Sciatic nerve (tissue), 2 donors: ENCODE results near the gene RBX1. TPM values are rescaled to one million over a fixed set of nuclear protein-coding genes. Genes with fewer than 3 reads are reported as not detected.
"Not testable (repeated sequence)": the region's sequence is repeated elsewhere in the genome, so short reads cannot be mapped to it uniquely, and the experiment has no call there.

Experiments
- ATAC-seq: fragments of 200-7000 bp; cut with Tn5 transposase; one replicate; pipeline ENCODE4 v1.9.1; 2020; ENCODE audit warnings: mild to moderate bottlenecking, moderate library complexity
- DNase-seq: peaks from one replicate; pipeline ENCODE4 v3.0.0-alpha.2; 2020; ENCODE audit warnings: low spot score
- intact Hi-C: fragments of 100-400 bp; cut with DNase I; formaldehyde crosslinking; loops from one replicate; pipeline ENCODE4 v1.14.2; 2022
- total RNA-seq: library from RNA; stranded (reverse); fragmentation: NEBNext Ultra II Directional; extraction: Animal tissue kit (Norgen Biotek cat#: 25700); gene quantifications from one replicate; pipeline ENCODE4 v1.2.1, GENCODE V29; 2021
- donor health status: DM: no; HTN: no; CAD: no.
- donor health status: DM: no; HTN: no; CAD: no.

Gene RBX1
- 52.0 TPM for total RNA-seq

DNA sequence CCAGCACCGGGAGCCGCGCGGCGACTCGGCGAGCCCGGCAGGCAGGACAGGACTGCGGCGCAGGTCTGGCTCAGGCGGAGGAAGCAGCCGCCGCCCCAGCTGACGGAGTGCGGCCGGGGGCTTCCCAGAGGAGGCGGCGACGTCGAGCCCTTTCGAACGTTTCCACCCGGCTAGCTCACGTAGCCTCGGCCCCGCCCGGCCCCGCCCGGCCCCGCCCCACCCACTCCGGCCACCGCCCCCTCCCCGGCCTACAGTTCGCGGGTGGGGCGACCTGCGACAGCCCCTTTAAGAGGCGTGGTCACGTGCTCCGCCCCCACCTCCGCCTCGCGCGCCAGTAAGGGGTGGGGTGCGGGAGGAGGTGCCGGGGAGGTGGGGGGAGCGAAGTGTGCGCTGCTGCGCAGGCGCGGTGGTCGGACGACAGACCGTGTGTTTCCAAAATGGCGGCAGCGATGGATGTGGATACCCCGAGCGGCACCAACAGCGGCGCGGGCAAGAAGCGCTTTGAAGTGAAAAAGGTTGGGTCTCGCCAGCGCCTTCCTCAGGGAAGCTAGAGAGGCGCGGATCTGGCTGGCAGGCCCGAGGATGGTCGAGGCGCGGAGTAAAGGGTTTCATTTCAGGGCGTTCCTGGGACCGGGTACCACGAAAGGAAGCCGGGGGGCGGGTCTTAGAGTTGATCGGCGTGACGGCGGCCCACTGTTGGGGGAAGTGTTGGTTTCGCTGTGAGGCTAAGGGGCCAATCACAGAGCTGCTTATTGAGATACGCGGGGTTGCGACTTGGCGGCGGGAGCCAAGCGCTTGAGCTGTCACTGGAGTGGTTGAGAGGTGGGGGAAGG lies at the start of gene RBX1:
Gene RBX1, plus strand, starts transcription at position 417 of the 833 bp plus-strand sequence. Its CDS starts 21 bp downstream, at position 438.
- DNase-seq (peak; percentile 99), ATAC-seq (peak; percentile 98)
- intact Hi-C loops, result no loop called here

DNA sequence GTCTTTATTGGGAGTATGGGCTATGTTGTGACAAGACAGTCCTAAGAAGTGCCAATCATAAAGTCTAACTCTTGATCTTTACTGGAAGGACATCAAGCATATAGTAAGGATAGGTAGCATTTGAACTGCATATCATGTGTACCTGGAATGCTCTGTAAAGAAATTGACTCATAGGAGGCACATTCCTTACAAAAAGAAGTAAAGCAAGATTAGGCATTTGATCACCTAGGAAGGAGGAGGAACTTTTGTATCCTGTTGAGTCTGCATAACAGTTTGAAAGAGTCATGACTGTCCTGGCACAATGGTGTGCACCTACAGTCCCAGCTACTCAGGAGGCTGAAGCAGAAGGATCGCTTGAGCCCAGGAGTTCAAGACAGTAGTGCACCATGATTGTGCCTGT lies 47.1 kb upstream of the RBX1 start:
- intact Hi-C loops, result no loop called here
- DNase-seq (no peak), ATAC-seq (no peak)

DNA sequence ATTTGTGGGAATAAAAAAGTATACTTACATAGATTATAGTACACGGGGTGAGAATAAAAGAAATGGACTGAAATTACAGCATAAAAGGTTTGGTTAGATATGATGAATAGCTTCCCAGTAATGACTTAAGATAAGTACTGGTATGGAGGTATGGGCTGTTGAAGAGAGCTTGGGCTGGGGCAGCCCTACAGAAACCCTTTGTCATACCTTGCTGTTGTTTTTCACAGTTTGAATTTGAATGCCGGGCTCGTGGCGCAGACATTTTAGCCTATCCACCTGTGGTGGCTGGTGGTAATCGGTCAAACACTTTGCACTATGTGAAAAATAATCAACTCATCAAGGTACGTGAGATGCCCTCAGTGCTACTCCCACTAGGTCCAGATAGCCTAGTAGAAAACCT lies 42.3 kb upstream of the RBX1 start:
- no peak for DNase-seq
- no peak for ATAC-seq
- intact Hi-C loops, result no loop called here

DNA sequence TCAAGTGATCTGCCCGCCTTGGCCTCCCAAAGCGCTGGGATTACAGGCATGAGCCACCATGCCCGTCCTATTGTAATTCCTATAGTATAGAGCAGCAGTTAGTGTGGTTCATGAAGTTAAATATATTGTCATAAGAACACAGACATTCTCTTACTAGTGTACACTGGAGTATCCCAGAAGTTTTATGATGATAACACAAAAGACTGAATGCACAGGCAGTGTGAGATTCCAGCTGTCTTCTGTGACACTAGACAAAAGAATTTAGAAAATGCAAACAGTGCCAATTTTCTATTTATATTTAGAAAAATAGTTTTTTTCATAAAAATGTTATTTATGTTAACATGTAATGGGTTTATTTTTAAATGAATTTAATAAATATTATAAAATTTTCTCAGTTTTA lies 39.4 kb upstream of the RBX1 start:
- no peak for DNase-seq
- ATAC-seq, result no peak
- intact Hi-C loops, result no loop called here

DNA sequence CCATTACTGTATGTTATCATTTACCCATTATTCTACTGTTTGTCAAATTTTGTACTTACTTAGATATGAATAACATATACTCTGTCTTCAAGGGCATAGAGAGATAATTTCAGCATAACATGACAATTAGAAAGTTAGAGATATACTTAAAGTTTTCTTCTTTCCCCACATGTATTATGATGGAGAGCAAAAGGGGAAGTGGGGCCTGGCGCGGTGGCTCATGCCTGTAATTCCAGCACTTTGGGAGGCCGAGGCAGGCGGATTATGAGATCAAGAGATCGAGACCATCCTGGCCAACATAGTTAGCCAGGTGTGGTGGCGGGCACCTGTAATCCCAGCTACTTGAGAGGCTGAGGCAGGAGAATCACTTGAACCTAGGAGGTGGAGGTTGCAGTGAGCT lies 38.2 kb upstream of the RBX1 start:
- ATAC-seq, intact Hi-C loops, DNase-seq: not testable (repeated sequence)

DNA sequence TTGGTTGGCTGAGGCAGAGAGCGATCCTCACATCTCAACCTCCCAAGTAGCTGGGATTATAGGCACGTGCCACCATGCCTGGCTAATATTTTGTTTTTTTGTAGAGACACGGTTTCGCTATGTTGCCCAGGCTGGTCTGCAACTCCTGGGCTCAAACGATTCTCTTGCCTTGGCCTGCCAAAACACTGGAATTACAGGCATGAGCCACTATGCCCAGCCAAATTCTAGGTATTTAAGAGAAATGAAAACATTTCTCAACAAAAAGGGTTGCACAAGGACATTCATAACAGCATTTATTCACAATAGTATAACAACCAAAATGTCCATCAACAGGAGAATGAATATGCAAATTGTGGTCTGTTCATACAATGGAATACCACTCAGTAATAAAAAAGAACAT lies 31.7 kb upstream of the RBX1 start:
- DNase-seq (no peak), ATAC-seq (no peak)
- intact Hi-C loops, result no loop called here

DNA sequence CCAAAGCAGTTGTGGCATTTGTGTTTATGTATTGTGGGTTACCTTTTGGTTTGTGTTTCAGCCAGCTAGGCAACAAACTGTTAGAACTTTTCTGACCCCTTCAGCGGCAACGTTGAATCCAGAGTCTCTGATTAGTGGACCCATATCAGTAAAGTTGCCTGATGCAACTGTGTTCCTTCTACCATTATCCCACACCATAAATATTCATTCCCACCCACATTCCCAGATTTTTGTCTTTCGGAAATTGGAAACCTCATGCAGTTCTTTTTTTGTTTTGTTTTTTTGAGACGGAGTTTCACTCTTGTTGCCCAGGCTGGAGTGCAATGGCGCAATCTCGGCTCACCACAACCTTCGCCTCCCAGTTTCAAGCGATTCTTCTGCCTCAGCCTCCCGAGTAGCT lies 30.7 kb upstream of the RBX1 start:
- ATAC-seq (no peak), DNase-seq (no peak)
- intact Hi-C loops, result no loop called here

DNA sequence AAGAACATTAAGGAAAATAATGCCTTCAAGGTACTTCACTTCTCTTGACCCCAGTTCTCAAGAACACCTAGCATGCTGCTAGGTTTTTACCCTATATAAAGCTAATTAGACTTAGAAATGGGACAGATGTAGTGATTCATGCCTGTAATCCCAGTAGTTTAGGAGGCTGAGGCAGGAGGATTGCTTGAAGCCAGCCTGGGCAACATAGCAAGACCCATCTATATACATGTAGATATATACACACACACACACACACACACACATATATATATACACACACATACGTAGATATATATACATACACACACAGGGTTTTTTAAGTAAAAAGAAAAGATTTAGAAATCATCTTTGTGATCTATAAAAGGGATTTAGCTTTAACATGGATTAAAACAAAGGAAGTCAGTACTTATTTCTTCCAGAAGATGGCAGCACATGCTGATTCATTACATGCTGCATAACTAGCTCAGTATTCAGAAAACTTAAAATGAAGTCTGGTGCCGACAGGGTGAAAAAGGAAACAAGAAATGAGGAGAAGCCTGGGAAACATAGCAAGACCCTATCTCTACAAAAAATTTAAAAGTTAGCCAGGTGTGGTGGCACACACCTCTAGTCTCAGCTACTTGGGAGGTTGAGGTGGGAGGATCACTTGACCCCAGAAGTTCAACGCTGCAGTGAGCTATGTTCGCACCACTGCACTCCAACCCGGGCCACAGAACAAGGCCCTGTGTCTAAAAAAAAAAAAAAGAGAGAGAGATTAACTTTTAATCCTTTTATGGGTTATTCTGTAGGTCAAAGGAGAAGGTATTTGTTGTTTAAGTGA lies 28.5 kb upstream of the RBX1 start:
- ATAC-seq, result peak; percentile 79
- DNase-seq, result no peak
- intact Hi-C loops, result no loop called here

DNA sequence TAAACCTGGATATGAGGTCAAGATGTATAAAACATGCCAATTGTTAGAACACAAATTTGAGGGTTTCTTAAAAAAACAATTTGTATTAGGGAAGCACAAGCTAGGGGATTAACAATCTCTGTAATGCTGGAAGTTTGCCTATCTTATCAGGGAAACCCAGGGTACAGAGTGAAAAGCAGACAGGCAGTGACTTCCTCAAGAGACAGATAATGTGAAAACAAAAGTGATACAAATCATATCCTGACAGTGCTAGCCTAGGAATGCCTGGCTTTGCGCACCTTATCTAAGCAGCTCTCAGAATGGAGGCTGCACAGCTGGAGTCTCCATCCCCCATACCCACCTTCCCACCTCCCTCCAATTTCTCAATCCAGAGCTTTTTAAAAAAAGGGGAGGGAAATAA lies 22.5 kb upstream of the RBX1 start:
- DNase-seq, result no peak
- no peak for ATAC-seq
- intact Hi-C loops, result no loop called here

DNA sequence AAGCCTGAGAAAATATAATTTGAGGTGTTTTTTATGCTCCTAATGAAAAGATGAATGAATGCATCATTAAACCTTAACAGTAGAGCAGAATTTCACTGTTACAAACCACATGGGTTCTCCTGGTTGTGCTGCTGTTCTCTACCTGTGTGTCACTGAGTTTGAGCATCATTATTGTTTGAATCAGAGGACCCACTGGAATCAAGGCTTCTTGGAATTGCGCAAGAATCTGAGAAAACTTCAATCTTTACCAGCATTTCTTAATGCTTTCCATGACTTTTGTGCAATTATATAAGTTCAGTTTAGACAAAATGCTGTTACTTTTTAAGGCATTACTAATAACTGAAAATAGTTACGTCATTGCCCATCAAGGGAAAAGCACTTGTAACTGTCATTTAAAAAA lies 18.8 kb upstream of the RBX1 start:
- DNase-seq, result no peak
- intact Hi-C loops, result no loop called here
- no peak for ATAC-seq

DNA sequence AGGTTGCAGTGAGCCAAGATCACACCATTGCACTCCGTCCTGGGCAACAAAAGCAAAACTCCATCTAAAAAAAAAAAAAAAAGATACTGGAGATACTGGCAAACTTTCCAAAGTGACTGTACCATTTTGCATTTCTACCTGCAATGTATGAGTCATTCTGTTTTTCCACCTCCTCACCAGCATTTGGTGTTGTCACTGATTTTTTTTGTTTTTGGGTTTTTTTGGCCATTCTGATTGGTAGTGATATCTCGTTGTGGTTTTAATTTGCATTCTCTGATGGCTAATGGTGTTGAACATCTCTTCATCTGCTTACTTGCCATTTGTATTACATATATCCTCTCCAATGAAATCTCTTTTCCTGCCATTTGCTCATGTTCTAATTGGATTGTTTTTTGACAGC lies 12.0 kb upstream of the RBX1 start:
- intact Hi-C loops, result no loop called here
- no peak for DNase-seq

DNA sequence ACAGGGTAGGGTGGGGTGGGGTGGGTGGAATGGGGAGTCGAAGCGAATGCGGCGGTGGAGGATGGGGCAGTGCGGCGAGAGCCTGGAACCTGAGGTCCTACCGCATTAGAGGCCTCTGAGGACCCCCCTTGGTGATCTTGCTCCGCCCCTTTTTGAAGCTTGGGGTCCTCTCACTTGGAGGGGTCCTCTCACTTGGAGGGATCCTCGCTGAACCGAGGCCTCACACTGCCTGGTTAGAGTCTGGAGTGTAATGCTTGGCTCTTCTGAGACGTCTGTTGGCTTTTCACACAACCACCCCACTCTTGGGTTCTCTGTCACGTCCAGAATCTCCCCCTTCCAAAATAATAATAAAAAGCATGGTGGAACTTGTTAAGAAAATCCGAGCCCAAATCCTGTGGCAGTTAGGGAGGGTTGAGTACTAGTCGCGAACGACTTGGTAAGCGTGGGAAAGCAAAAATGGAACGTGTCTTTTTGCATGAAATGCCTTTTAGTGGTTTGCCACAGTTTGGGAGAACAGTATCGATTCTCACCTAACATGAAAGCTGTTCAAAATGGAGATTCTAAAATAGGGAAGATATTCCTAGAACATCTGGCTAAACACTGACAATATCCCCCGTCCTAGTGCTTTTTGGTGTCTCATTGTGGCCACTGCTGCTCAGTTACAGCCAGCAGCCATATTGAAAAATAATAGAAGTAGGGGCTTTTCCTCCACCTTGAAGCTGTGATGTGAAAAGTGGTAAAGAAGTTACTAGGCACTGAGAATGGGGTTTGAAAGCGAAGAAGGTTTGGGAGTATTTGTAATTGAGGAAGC lies 822 bp downstream of the RBX1 start:
- peak; percentile 2 for ATAC-seq
- intact Hi-C loops, result no loop called here
- DNase-seq, result no peak

More for the DNA sequence above, 12.0 kb upstream of the RBX1 start:
- no peak for ATAC-seq

DNA sequence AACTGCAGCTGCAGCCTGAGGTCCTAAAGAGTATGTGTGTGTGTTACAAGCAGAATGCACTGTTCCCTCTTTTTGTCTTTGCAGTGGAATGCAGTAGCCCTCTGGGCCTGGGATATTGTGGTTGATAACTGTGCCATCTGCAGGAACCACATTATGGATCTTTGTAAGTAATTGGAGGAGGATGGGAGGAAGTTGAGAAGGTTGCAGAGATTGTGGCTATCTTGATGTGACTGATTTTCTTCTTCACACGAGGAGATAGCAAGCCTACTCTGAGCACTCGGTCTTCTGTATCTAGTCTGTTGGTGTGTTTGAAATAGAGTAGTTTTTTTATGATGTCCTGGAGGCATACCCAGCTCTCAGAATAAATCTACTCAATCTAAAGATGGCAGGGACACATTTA lies 2.3 kb downstream of the RBX1 start:
- intact Hi-C loops, result no loop called here
- ATAC-seq (no peak), DNase-seq (no peak)

DNA sequence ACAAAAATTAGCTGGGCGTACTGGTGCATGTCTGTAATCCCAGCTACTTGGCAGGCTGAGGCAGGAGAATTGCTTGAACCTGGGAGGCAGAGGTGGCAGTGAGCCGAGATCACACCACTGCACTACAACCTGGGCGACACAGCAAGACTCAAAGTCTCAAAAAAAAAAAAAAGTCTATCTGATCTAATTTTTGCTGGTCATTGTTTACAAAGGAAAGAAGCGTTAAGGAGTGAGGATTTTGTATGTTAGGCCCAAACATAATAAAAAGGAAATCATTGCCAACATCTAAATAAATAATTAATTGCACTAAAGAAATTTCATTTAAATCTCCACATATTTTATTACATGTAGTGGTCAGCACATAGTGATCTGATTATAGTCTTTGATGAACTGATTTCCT lies 2.9 kb downstream of the RBX1 start:
- DNase-seq, result no peak
- intact Hi-C loops, result no loop called here
- ATAC-seq, result no peak

DNA sequence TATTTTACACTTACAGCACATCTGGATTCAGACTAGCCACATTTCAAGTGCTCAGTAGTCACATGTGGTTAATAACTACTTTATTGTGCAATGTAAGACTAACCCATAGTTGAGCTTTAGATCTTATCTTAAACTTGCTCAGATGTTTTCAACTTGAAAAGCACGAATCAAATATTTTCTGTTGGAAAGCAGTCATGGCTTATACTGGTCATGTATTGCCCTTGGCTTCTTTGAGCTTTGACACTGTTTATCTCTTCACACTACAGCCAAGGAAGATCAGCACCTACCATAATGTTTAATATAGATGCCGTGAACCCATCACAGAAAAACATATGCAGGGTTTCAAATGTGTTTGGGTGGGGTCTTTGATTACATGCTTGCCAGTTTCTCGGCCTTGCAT lies 4.4 kb downstream of the RBX1 start:
- ATAC-seq, result no peak
- intact Hi-C loops, result no loop called here
- no peak for DNase-seq

DNA sequence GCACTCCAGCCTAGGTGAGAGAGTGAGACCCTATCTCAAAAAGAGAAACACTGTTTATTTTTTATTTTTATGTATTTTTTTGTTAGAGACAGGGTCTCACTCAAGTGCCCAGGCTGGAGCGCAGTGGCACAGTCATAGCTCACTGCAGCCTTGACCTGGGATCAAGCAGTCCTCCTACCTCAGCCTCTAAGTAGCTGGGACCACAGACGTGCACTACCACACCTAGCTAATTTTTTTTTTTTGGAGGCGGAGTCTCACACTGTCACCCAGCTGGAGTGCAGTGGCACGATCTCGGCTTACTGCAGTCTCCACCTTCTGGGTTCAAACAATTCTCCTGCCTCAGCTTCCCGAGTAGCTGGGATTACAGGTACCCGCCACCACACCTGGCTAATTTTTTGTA lies 6.4 kb downstream of the RBX1 start:
- no peak for ATAC-seq
- DNase-seq, result peak; percentile 23
- intact Hi-C loops, result no loop called here

DNA sequence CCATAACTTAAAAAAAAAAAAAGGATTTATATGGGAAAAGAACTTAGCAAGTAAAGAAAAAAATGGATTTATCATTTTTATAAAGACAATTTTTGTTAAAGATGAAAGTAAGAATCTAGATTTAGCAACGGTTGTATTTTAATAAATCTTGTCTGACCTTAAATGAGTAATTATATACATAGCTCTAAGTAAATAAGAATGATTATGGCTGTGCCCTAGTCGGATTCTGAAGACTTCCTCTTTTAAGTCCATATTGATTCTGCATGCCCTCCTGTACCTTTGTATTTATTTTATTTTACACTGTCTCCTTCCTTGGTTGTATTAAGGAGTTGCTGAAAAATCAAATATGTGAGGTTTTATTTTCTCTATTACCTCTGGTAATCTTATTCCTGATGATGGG lies 7.1 kb downstream of the RBX1 start:
- ATAC-seq, result no peak
- intact Hi-C loops, result no loop called here
- no peak for DNase-seq

DNA sequence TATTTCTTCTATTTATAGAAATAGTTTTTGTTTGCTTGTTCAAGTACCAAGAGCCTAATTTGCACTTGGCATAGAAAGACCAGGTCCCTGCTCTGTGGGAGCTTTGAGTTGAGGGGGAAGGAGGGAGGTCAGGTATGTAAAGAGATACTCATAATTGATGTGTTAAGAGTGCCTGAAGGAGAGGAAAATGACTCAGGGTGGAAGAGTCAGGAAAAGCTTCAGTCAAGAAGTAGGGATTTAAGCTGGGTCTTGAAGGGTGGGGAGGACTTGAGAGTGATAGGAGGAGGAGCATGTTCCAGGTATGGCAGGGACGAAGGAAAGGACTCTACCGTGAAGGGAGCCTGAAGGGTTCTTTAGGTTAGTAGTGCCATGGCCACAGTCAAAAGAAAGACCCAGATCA lies 9.0 kb downstream of the RBX1 start:
- ATAC-seq (no peak), DNase-seq (peak; percentile 15)
- intact Hi-C loops, result loop anchor here (10.0 kb wide), 1 partner anchor 135 kb away; the partner anchor contains the start of gene EP300

DNA sequence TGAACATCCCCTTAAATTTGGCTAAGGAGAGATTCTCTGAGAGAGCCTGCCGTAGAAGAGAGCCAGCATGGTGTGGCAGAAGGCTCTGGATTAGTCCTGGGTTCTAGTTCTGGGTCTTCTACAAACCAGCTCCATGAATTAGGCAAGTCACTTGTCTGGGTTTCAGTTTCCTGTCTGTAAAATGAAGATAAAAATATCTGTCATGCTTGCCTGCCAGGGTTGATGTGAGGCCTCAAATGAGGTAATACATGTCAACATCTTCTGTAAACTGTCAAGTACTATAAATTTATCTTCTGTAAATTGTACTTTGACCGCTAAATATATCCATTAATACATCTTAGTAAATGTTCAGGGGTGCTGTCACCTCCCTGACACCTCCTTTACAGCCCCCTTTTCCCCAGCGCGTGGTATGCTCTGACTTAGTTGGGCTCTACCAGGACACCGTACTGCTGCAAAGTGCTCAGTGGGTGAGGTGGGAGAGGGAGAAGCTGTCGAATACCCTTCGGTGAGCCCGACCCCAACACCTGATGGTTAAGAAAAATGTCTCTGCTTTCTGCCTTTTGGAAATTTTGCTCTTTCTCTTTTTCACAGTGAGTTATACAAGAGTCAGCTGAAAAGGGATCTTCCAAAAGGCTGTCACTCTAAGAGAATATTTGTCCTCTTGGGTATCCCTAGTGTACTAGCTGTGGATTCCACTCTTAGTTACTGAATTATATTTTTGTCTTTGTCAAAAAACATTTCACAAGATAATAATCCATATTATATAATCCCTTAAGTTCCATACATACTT lies 15.0 kb downstream of the RBX1 start:
- ATAC-seq (no peak), DNase-seq (peak; percentile 32)
- intact Hi-C loops, result loop anchor here (10.0 kb wide), 1 partner anchor 129 kb away; the partner anchor contains the start of gene EP300
